ENCODE results near the gene ZNF839. TPM values are rescaled to one million over a fixed set of nuclear protein-coding genes. Genes with fewer than 3 reads are reported as not detected.

Gene ZNF839
- total RNA-seq, 2 donors from 2014 or later, result 6.3 to 19.8 TPM

DNA sequence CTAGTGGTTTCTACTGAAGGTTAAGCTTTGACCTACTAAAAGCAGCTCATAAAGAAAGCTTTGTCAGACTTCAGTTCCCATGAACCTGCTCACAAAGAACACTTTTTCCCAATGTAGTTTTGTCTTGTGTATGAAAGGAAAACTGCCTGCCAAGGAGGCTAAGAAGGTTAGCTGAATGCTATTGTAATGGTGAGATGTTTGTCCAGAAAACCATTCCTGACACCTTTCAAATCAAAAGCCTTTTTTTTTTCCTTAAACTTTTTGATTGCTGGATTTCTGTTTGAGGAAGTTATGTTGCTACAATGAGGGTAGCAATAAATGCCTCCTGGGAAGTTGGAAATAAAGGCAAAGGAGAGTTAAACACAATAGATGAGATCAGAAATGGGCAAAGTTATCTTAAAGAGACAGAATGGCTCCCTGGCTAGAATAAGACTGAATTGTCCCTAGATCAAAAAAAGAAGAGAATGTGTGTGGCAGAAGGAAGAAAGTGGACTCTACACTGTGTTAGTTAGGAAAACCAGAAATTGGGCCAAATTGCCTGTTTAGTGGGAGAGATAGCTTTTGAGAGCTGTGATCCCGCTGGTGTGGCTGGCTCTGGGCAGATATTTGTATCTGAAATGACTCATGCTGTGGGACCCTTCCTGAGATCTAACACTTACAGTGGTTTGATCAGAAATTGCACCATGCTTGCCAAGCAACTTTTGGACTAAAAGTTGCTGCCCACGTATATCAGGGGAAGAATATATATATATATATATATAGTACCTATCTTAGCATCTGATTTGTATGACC, 70.7 kb downstream of the ZNF839 start:
- DNase-seq (ENCODE audit: low spot score in 2 of 2) (no peak), ATAC-seq (no peak)
- Mint-ChIP-seq H3K36me3 (no peaks in the 10 kb centered on the region), H3K9me3 (peaks cover 0 to 4% of the 10 kb centered on the region in 2 donors), H3K27ac (no peak overlapping the region)

Other genes starting within 250 kb of the ZNF839 start
- gene HSP90AA1, start 232.7 kb upstream of the ZNF839 start, total RNA-seq, result 1,000 to 10,000 TPM in 1 of 2 donors, 100 to 1,000 TPM in 1; 992 to 1,009 TPM
- gene WDR20, start 179.8 kb upstream of the ZNF839 start, total RNA-seq, result 10 to 100 TPM; 30.1 to 34.2 TPM
- 1 to 10 TPM; 4.4 to 9.1 TPM for gene MOK, start 14.6 kb upstream of the ZNF839 start, total RNA-seq
- 10 to 100 TPM; 42.6 to 42.8 TPM for gene CINP, start 43.1 kb downstream of the ZNF839 start, total RNA-seq
- gene TECPR2, start 43.2 kb downstream of the ZNF839 start, total RNA-seq, result 1 to 10 TPM; 1.4 to 8.4 TPM
- gene ANKRD9, start 190.0 kb downstream of the ZNF839 start, total RNA-seq, result 10 to 100 TPM in 1 of 2 donors, 1 to 10 TPM in 1; 5.2 to 15.8 TPM

Measured in activated naive CD4-positive, alpha-beta T cell treated with anti-CD3 and anti-CD28 coated beads, Interleukin-2, amount 50 U/mL, for 72 hours (primary cell).